Calu3 (cell line): ENCODE results near the gene SH3RF2. TPM values are rescaled to one million over a fixed set of nuclear protein-coding genes. Genes with fewer than 3 reads are reported as not detected.
A peak's percentile ranks its signal among the peaks of the same experiment; 100 is the strongest.

ENCODE experiments used
- BruUV-seq: library from RNA; stranded (reverse); fragments of 400-500 nt; replicated peaks from 2 replicates; lab custom pipeline; 2021; lab: Mats Ljungman, UMichigan
- CTCF ChIA-PET: fragments of 300-600 bp; sonication (Branson Sonifier 250); formaldehyde crosslinking; loops from one replicate; lab custom pipeline; 2022; ENCODE audit warnings: antibody characterized with exemption; lab: Charles Lee
- DNase-seq: peaks from one replicate; pipeline ENCODE4 v3.0.0; 2022
- H3K27ac Mint-ChIP-seq: one replicate; pipeline ENCODE4 v1.8.0; 2022; ENCODE audit warnings: mixed read lengths; ENCODE audit not compliant: unreplicated experiment
- H3K27me3 Mint-ChIP-seq: one replicate; pipeline ENCODE4 v1.8.0; 2022; ENCODE audit warnings: mixed read lengths; ENCODE audit not compliant: unreplicated experiment
- H3K36me3 Mint-ChIP-seq: one replicate; pipeline ENCODE4 v1.8.0; 2022; ENCODE audit warnings: mild to moderate bottlenecking, moderate library complexity, mixed read lengths; ENCODE audit not compliant: insufficient read depth, unreplicated experiment
- H3K4me1 Mint-ChIP-seq: one replicate; pipeline ENCODE4 v1.8.0; 2022; ENCODE audit warnings: mild to moderate bottlenecking, low read depth, mixed read lengths; ENCODE audit not compliant: unreplicated experiment
- H3K4me3 Mint-ChIP-seq: one replicate; pipeline ENCODE4 v1.8.0; 2022; ENCODE audit warnings: mild to moderate bottlenecking, low read depth, moderate library complexity, mixed read lengths; ENCODE audit not compliant: unreplicated experiment
- H3K9me3 Mint-ChIP-seq: one replicate; pipeline ENCODE4 v1.8.0; 2022; ENCODE audit warnings: low read depth, mixed read lengths; ENCODE audit not compliant: unreplicated experiment
- intact Hi-C: fragments of 100-400 bp; cut with micrococcal nuclease; formaldehyde crosslinking; loops from one replicate; pipeline ENCODE4 v1.10.0; 2022; ENCODE audit not compliant: unreplicated experiment
- total RNA-seq: library from RNA; stranded (reverse); gene quantifications from 2 replicates; pipeline ENCODE4 v1.2.3, GENCODE V29; 2022
- TF ChIP-seq, protein P1 (sequence below): fragments of 200-600 bp; IDR thresholded peaks from one replicate; pipeline ENCODE4 v1.8.0; 2022; ENCODE audit warnings: antibody characterized with exemption; ENCODE audit not compliant: unreplicated experiment

The SH3RF2 gene
- total RNA-seq, 1 experiment from 2014 or later = 21.9 TPM

DNA sequence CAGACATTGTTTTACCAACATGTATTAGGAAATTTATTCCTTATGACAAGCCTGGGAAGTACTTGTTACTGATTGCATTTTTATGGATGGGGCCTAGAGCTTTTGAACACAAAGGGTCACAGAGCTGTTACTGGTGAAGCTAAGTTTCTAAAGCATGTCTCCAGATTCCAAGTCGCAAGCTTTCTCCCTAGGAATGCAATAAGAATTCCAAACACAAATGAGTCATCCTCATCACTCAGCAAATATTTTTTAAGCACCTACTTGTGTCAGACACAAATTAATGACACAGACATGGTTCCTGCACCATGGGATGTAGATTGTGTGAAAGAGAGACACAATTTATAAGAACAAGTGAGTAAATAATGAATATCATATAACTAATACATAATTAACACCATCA is 11.0 kb upstream of the SH3RF2 start:
- no peaks in the 10 kb centered on the region for H3K9me3 Mint-ChIP-seq
- H3K27ac Mint-ChIP-seq = no peak overlapping the region
- DNase-seq = no peak
- H3K4me1 Mint-ChIP-seq = no peaks in the 10 kb centered on the region
- intact Hi-C loops = no loop called here
- no peak overlapping the region for H3K4me3 Mint-ChIP-seq
- TF ChIP-seq, protein P1, sequence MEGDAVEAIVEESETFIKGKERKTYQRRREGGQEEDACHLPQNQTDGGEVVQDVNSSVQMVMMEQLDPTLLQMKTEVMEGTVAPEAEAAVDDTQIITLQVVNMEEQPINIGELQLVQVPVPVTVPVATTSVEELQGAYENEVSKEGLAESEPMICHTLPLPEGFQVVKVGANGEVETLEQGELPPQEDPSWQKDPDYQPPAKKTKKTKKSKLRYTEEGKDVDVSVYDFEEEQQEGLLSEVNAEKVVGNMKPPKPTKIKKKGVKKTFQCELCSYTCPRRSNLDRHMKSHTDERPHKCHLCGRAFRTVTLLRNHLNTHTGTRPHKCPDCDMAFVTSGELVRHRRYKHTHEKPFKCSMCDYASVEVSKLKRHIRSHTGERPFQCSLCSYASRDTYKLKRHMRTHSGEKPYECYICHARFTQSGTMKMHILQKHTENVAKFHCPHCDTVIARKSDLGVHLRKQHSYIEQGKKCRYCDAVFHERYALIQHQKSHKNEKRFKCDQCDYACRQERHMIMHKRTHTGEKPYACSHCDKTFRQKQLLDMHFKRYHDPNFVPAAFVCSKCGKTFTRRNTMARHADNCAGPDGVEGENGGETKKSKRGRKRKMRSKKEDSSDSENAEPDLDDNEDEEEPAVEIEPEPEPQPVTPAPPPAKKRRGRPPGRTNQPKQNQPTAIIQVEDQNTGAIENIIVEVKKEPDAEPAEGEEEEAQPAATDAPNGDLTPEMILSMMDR = no peak
- no peaks in the 10 kb centered on the region for H3K36me3 Mint-ChIP-seq
- no peaks in the 10 kb centered on the region for H3K27me3 Mint-ChIP-seq
- BruUV-seq = no TSS peak
- CTCF ChIA-PET = interaction anchor here (0.6 kb wide), 1 partner anchor 37 kb away, joined by 3 read pairs; no protein-coding TSS in a partner anchor

DNA sequence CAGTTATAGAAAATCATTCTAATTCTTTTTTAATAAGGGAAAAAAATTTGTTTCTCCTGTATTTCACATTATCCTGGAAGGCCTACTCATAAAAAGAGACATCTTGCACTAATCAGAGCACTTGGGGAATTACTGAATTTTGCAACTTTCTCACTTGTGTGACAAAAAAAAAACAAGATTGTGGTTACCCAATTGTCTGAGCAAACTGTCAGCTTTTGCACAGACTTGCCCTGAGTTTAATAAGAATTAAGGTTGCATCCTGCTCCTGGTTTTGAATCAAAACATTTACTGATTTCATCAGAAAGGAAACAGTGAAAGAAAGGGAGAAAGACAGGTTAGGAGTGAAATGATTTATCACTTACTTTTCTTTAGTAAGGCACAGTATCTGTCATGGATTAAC is 10.6 kb upstream of the SH3RF2 start:
- no TSS peak for BruUV-seq
- intact Hi-C loops = no loop called here
- TF ChIP-seq, protein P1 = no peak
- DNase-seq = no peak
- Mint-ChIP-seq H3K36me3 (no peaks in the 10 kb centered on the region), H3K27me3 (no peaks in the 10 kb centered on the region), H3K4me3 (no peak overlapping the region), H3K9me3 (no peaks in the 10 kb centered on the region), H3K27ac (no peak overlapping the region), H3K4me1 (no peaks in the 10 kb centered on the region)
- CTCF ChIA-PET = no interaction called here

DNA sequence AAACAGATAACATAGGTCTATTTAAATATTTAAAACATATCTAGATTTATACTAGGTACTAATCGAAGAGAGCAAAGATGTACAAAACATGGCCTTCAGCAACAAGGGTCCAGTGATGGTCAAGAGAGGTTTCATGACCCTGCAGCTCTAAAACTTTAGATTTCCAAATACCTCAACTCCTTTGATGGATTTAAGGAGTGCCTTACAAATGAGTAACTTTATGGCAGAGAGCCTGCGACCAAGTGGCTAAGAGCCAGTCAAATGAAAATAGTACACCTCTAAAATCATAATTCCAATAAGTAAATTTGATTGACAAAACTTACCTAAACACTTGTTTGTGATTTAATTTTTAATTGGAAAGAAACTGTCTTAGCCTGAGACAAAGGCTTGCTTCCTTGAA is 4.7 kb upstream of the SH3RF2 start:
- Mint-ChIP-seq H3K4me1 (peaks cover 33% of the 10 kb centered on the region), H3K36me3 (peaks cover 17% of the 10 kb centered on the region), H3K27ac (no peak overlapping the region), H3K27me3 (no peaks in the 10 kb centered on the region), H3K4me3 (no peak overlapping the region), H3K9me3 (no peaks in the 10 kb centered on the region)
- no peak for DNase-seq
- TF ChIP-seq, protein P1 = no peak
- CTCF ChIA-PET = no interaction called here
- no TSS peak for BruUV-seq
- intact Hi-C loops = no loop called here

DNA sequence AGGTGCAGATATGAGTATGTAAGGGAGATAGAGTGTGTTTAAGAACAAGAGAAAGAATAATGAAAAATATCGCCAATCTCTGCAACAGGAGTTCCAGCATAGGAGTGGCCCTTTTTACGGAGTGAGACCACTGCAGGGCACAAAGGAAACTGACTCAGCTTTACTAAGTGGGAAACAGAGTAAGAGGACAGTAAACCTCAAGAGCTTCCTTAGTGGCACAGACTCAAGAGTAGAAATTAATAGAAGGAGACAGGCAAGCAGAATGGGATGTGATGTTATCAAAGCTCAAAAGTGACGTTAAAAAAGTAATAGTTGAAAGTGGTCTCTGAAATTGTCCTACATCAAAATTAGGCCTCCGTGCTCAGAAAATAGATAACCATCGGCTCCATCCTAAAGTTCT is 2.1 kb upstream of the SH3RF2 start:
- H3K27ac Mint-ChIP-seq = peak overlapping the region; percentile 8
- H3K4me1 Mint-ChIP-seq = peaks cover 50% of the 10 kb centered on the region
- no TSS peak for BruUV-seq
- no peak overlapping the region for H3K4me3 Mint-ChIP-seq
- DNase-seq = no peak
- peaks cover 42% of the 10 kb centered on the region for H3K36me3 Mint-ChIP-seq
- no peaks in the 10 kb centered on the region for H3K9me3 Mint-ChIP-seq
- TF ChIP-seq, protein P1 = no peak
- intact Hi-C loops = no loop called here
- H3K27me3 Mint-ChIP-seq = no peaks in the 10 kb centered on the region
- CTCF ChIA-PET = no interaction called here
